Right hindlimb (tissue), 1 donor: ENCODE data around the gene ELFN1.

Experiments
- DNase-seq: peaks from one replicate; pipeline ENCODE4 v3.0.0-alpha.2; 2018

The ELFN1 gene

DNA sequence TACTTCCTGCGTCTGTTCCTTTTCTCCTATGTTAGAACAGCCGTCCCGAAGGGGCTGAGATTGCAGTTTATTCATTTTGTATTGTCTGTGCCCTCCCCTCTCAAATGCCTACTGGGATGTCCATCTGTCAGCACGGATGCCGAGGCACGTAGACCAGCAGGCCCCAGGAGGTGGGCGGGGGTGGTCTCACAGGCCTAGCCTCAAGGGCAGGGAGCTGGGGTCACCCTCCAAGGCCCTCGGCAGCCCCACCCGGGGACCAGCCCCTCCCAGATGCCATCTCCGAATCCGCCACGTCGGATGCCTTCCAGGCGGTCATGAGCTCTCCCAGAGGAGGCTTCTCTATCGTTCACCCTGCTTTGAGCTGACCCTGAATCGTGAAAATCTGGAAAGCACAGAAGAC, 59.7 kb downstream of the ELFN1 start:
- no peak for DNase-seq

DNA sequence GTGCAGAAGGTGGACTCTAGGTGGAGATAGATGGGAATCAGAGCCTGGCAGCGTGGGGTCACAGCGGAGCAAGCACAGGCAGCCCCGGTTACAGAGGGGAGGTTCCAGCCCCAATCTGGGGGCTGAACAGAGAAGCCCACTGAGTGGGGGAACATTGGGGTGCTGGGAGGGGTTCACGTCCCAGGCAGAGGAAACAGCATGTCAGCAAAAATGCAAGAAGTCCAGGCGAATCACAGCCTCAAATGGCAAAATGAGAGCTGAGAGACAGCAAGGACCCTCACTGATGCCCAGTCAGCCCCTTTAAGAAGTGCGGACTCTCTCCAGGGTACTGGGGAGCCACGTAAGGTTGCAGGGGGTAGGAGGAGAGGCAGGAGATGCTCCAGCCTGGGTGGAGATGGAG, 62.0 kb downstream of the ELFN1 start:
- DNase-seq, result no peak

DNA sequence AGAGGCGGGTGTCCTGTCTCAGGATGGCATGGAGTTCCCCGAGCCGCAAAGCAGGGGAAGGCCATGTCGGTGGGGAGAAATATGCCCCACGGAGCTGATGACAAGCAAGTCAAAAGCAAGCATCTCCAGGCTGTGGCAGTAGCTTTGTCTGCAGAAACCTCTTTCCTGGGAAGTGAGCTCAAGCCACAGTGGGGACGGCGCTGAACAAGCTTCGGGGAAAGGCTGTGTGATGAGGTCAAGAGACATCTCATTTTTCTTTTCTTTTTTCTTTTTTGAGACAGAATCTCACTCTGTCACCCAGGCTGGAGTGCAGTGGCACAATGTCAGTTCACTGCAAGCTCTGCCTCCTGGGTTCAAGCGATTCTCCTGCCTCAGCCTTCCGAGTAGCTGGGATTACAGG, 62.6 kb downstream of the ELFN1 start:
- no peak for DNase-seq

DNA sequence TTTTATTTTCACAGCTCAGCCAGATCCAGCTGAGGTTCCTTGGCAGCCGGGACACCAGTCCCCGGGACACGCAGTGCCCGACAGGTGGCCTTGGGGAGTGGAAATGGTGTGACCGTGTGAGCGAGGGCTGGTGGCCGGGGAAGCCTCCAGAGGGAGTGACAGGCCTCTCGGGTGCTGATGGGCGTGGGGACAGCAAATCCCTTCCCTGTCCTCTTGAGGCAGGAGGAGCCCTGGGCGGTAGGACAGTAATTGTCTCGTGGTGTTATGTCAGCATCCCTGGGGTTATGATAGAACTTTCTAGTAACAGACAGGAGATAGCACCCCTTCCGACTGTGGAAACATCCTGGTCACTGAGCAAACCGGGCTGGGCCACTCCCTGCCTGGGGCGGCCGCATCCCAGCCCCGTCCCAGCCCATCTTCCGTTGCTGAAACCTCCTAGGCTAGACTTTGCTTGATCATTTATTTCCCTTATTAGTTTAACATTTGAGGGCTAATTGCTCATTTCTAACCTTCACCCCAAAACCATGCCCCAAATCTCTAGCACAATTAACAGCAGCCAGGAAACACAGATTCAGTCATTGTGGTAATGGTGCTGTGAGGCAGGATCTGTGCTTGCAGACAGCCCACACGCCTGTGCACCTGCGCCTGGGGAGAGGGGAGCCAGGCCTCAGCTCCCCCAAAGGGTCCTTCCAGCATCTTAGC, 63.3 kb downstream of the ELFN1 start:
- DNase-seq, result no peak

DNA sequence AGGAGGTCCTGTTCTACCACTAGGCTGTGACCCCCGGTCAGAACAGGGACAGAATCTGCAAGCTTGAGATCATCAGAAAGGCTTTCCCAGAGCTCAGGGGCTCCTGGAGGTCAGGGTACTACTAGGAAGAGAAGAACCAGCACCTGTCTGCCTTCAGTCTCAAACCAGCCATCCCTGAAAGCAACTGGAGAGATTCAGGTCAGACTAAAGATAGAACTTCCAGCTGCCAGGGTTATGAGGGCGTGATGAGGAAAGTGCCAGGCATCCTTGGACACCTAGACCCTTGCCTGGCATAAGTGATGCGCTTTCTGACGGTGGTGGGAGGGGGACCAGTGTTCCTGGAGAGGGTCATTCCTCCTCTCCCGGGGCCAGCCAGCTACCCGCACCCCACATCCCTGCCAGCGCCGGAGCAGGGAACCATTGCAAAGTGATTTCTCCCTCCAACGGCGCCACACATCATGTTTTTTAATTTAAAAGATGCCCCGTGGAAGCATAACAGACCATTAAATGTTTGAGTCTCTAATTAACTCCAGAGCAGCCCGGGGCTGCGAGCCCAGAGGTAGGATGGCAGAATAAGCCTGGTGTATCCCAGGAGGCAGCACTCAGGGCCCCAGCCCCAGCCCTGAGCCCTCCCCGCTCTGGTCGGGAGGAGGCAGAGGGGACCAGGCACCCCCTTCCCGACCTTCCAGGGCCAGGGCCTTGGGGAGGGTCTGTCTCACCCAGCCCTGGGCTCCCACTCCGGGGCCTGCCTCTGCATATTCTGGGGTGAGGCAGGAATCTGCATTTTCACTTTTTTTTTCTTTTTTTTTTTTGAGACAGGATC, 64.0 kb downstream of the ELFN1 start:
- DNase-seq, result no peak

DNA sequence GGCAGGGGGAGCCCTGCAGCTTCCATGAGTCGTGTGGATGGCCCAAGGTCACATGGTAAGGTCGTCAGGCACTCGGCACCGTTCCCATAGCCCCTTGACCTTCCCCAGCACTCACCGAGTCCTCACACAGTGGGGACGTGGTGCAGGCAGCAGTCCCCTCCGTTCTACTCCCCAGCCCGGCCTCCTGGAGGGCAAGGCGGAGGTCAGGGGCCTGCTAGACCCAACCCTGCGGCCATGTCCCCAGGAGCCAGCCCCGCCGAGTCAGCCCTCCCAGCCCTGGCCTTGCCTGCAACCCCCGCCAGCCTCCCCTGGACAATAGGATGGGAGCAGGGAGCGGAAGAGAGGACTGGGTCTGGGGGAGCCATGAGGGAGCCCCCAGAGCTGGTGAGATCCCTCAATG, 65.2 kb downstream of the ELFN1 start:
- no peak for DNase-seq

DNA sequence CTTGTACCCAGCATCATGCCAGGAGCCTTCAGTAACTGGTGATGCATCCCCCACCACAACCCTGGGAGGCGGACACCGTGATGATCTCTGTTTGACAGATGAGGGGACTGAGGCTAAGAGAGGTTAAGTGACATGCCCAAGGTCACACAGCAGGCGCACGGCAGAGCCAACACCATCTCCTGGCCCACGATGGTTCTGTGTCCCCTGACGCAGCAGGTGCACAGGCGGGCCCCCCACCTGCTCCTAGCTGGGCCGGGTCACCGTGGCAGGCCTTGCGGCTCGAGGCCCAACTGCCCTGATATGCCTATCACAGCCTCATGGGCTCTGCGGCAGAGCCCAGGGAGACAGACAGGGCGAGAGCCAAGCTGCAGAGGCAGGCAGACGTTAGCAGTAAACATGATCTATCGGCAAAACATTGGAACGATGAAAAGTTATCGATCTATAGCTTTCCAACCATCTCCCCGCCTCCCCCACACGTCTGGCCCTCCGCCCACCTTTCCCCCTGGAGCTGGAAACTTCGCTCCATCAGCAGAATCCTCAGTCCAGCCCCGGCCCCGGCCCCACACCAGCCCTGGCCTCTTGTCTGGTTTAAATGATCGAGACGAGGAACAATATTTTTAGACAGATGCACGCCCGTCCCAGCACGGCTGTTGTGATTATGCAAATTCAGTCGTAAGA, 65.9 kb downstream of the ELFN1 start:
- DNase-seq, result no peak

DNA sequence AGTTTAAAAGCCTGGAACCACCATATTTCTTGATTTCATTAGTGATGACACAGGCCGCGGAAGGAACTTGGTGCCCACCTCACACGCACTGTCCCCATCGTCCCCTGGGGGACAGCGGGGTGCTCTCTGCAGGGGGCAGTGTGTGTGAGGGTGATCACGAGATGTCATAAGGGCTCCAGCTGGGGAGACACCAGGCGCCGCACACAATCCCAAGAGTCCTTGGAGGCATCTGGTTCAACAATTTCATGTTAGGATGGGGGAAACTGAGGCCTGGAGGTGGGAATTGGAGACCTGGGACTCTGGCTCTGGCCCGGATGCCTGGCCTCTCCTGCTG, 66.4 kb downstream of the ELFN1 start:
- DNase-seq, result no peak

DNA sequence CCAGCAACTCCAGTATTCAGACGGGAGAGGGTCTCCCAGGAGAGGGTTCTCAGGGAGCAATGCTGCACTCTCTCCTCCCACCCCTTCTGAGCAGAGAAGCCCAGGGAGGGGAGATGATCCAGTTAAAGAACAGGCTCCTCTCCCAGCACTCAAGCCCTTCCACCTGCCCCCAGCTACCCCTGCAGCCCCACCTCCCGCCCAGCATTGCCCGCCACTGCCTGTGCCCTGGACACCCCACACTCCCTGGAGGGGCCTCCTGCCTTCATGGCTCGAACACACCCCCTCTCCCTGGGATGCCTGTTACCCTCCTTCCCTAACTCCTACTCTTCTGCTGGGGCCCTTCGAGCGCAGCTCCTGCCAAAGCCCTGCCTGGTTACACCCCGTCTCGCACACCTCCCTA, 66.8 kb downstream of the ELFN1 start:
- DNase-seq, result no peak

DNA sequence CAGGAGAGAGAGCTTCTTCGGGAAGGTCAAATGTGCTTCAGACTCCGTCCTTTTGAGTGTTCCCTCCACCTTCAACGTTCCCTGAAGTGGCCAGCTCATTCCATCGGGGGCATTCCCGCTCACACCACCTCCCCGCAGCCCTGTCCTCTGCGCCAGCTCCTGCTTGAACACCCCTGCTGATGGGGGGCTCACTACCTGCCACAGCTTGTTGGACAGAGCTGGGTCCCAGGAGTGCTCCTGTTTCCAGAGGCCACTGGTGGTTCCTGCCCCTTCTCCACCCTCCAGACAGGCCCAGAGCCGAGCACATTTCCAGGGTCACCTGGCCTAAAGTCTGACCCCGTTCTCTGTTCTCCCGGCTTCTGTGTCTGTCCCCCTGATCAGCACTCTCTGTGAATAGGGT, 67.4 kb downstream of the ELFN1 start:
- DNase-seq, result no peak

DNA sequence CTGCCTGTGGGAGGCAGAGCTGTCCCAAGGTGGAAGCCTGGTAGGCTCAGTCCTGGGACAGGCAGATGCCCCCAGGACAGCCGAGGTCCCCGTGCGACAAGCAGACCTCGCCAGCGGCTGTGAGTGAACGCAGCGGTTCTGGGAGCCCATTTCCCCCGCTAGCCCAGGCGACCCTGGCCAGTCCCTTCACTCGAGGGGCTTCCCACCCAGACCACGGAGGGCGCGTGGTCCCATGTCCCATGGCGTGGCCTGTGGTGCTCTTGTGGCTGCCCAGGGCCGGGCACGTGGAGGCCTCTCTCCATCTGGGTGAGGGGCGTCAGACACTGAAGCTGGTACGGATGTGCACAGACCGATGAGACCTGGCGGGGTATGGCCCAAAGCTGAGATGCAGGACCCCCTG, 67.9 kb downstream of the ELFN1 start:
- DNase-seq, result no peak

DNA sequence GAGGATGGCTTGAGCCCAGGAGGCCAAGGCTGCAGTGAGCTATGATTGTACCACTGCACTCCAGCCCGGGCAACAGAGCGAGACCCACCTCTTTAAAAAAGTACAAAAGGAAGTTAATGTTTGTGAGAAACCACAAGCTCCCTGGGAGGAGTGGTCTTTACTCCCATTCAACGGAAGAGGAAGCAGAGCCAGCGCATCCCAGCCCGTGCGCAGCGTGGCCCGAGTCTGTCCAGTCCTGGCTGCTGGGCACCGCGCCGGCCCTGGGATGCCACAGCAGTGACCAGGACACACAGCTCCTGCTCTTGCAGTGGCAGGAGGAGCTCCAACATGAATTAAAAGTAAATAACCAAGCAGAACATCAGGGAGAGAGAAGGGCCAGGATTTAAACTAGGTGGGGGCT, 68.4 kb downstream of the ELFN1 start:
- no peak for DNase-seq

DNA sequence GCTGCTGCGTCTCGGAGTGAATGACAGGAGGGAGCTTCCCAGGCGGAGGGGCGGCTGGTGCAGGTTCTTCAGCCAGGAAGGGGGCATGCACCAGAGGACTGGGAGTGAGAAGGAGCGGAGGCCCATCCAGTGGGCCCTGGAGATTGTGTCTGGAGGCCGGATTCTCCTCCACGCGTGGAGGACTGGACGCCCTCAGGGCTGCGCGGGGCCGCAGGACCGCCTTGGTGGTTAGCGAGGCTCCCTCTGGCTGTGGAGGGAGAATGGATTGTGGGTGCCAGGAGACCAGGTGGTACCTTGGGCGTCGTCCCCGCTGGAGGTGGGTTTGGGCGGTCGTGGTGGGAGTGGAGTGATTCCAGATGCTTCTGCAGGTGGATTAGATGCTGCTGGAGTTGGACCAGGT, 68.9 kb downstream of the ELFN1 start:
- DNase-seq, result no peak

DNA sequence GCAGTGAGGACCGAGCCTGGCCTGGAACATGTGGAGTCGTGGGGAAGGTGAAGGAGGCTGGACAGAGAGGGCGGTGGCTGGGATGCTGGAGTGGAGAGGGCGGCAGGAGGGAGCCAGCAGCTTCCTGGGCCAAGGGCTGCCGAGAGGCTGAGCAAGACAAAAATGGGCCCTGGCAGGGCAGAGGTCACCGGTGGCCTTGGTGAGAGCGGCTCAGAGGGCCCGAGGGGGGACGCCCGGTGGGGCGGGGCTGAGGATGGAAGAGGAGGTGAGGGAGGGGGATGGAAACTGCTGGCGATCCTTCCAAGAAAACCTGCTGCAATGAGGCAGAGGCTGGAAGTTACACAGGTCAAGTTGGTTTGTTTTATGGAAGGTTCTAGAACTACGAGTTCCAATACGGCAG, 69.5 kb downstream of the ELFN1 start:
- no peak for DNase-seq

DNA sequence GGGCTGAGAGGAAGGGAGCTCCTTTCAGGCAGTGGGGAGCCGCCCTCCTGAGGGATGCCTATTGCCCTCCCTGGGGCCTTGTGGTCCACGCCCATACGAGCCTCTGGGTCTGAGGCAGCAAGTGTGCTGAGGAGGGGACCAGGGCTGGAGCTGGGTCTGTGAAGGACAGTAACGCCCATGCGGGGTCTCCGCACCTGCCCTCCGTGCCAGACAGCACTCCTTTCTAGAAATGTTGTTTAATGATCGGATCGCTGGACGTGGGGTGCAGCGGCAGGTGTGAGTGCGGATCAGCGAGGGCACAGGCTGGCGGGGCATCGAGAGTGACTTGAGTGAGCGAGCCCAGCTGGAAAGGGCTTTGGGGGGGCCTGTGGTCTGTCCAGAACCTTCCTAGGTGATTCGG, 70.1 kb downstream of the ELFN1 start:
- no peak for DNase-seq

DNA sequence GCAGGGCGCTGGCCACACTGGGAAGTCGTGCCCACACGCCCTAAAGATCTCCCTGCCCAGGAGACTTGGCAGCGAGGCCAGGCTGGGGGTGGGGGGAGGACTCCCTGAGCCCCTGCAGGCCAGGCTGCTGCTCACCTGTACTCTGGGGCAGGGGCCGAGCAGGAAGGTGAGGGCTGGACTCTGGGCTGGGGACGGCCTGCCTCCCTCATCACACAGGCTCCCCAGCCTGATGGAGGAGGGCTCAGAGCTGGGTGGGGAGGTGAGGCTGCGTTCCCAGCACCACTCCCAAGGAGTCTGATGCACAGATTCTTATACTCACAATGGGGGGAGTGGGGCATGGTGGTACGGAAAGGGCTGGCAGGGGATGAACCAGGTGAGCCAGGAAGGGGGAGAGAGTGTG, 71.2 kb downstream of the ELFN1 start:
- no peak for DNase-seq

DNA sequence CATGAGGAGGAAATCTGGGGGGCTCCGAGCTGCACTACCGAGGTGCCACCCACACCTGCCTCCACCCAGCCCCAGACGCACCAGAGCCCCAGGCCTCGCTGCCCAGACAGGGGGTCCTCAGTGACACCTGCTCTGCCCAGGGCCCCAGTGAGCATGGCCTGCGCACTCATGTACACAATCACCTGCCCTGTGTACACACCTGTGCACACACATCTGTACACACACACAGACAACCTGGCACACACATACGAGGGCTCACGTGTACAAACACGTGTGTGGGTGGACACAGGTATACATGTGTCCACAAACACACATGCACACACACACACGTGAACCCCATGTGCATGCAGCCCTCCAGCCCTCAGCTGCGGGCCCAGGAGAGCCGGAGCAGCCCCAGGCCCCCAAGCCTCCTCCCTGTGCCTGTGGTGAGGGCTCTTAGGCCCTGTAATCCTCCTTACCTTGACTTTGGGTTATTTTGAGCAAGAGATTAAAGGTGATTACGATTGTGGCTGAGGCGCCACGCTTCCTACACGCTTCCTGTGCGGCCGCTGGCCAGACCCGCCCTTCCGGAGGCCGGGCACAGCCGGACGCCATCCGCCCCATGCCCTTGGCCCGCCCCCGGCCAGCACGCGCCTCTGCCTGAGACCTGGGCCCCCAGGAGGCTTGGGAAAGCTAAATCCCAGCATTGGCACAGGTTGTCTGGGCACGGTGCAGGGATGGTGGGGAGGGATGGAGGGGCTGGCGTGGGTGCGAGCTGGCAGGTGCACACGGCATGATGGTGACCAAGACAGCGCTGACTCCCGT, 71.9 kb downstream of the ELFN1 start:
- no peak for DNase-seq

DNA sequence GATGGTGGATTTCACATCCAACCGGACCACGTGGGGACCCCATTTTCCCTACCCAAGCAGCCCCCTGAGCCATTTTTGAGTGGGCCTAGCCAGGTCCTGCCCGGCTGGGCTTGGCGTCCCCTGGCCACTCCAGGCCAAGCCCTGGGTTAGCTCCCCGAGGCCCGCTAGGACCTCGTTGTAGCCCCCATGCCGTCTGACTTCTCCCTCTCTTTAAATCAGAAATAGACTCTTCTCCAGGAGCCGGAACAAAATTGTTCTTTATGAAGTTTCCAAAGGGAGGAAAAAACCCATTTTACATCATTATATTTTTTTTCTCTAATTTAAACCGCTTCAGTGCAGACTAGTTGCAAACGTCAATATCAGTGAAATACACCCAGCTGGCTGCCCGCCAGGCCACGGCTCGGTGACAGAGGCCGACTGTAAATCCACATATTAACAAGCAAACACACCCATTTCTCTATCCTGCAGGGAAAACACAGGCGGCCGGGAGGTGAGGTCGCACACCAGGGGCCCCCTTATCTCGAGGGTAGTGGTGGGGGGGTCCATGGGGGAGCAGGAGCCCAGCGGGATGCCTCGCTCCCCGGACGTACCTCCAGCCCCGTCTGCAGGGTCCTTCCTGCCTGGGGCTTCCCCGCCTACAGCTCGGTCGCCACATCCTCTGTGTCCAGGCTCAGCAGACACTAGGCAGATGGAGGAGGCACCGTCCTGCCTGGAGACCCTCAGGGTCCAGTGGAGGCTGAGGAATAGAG, 72.7 kb downstream of the ELFN1 start:
- peak; percentile 69 for DNase-seq

DNA sequence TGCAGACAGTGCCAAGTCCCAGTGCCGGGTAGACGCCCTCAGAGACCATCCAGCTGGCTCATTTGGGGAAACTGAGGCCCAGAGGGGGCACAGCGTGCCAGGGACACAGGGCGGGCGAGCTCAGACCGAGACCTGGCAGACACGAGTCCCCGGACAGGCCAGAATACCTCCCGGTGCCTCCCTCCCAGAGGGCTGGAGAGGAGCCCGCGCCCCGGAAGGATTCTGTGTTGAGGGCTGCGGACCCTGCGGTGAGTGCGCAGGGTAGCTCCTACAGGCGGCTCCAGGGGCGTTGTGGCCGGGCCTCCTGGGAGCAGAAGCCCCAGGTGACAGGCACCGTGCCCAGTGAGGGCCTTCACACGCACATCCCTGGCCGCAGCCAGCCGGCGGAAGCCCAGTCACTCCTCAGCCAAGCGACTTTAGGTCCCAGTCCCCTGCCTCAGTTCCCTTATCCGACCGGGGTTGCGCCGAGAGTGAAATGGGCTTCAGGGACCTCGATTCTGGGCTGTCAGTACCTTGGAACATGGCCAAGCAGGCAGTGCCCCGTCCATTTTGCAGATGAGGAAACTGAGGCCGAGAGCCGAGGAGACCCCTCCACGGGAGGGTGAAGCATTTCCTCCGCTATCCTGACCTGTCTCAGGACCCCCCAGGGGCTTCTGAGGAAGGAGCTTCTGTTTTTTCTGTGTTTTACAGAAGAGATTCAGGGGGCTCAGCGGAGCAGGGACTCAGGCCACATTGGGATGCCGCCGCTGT, 73.6 kb downstream of the ELFN1 start:
- DNase-seq, result peak; percentile 14

DNA sequence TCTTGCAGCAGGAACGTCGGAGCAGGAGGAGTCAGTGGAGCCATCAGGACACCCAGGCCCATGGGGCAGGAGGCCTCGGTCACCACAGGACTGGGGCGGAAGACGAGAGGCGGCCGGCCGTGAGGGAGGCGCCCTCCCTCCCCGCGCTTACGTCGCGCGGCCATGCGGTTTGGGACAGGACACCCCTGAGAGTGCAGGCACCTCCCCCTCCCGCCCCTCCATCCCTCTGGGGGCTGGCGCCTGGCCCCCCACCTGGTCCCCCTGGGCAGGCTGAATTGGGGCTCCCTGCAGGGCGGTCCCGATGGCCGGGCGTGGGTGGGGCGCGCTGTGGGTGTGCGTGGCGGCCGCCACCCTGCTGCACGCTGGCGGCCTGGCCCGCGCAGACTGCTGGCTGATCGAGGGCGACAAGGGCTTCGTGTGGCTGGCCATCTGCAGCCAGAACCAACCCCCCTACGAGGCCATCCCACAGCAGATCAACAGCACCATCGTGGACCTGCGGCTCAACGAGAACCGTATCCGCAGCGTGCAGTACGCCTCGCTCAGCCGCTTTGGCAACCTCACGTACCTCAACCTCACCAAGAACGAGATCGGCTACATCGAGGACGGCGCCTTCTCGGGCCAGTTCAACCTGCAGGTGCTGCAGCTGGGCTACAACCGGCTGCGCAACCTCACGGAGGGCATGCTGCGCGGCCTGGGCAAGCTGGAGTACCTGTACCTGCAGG, 74.4 kb downstream of the ELFN1 start:
- DNase-seq, result no peak

DNA sequence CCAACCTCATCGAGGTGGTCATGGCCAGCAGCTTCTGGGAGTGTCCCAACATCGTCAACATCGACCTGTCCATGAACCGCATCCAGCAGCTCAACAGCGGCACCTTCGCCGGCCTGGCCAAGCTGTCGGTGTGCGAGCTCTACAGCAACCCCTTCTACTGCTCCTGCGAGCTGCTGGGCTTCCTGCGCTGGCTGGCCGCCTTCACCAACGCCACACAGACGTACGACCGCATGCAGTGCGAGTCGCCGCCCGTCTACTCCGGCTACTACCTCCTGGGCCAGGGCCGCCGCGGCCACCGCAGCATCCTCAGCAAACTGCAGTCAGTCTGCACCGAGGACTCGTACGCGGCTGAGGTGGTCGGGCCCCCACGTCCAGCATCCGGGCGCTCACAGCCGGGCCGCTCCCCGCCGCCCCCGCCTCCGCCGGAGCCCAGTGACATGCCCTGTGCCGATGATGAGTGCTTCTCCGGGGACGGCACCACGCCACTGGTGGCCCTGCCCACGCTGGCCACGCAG, 75.0 kb downstream of the ELFN1 start:
- DNase-seq, result no peak
